Measurements from ENCODE around the gene SCLT1.

SCLT1 gene

DNA sequence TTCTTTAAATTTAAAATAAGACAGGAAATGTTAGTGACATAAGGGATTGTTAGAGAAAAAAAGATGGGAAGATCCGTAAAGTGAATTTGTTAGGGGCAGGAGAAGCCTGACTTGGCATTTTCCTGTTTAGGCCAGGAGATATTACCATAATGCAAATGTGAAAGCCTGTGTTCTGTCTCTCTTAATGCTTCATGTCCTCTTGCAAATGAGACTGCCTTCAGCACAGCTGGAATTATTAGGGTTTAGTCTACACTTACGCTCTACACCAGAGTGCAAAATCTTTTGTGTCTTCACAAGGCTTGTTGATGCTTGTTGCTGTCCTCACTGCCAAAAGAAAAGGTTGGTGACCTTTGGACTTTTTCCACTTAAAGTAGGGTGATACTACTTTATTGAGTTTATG, 227.1 kb downstream of the SCLT1 start:
- Histone ChIP-seq H3K9me3 (replicated peaks; ENCODE audit: insufficient read depth, low read length) (no peaks in the 10 kb centered on the region), H3K27ac (ENCODE audit: low read length) (no peak overlapping the region), H3K4me3 (ENCODE audit: low read length) (no peak overlapping the region), H3K4me1 (ENCODE audit: low read length) (no peaks in the 10 kb centered on the region), H3K4me2 (ENCODE audit: low read depth, low read length) (no peak overlapping the region), H3F3A (ENCODE audit: insufficient read depth, low read length) (peaks cover 11% of the 10 kb centered on the region; the same call in 1 of the 2 replicates), H3K79me2 (ENCODE audit: low read length) (peaks cover 54% of the 10 kb centered on the region), H3K9ac (ENCODE audit: low read length) (no peak overlapping the region), H3K36me3 (replicated peaks; ENCODE audit: insufficient read depth, low read length) (peaks cover 44% of the 10 kb centered on the region), H4K20me1 (ENCODE audit: insufficient read depth, low read length) (no peaks in the 10 kb centered on the region), H3K27me3 (replicated peaks; ENCODE audit: insufficient read depth, low read length) (no peaks in the 10 kb centered on the region), H2AFZ (ENCODE audit: low read length) (no peak overlapping the region), H3K9me2 (replicated peaks; ENCODE audit: insufficient read depth, low read length) (no peaks in the 10 kb centered on the region)
- no peak for DNase-seq
- TF ChIP-seq, protein P1, sequence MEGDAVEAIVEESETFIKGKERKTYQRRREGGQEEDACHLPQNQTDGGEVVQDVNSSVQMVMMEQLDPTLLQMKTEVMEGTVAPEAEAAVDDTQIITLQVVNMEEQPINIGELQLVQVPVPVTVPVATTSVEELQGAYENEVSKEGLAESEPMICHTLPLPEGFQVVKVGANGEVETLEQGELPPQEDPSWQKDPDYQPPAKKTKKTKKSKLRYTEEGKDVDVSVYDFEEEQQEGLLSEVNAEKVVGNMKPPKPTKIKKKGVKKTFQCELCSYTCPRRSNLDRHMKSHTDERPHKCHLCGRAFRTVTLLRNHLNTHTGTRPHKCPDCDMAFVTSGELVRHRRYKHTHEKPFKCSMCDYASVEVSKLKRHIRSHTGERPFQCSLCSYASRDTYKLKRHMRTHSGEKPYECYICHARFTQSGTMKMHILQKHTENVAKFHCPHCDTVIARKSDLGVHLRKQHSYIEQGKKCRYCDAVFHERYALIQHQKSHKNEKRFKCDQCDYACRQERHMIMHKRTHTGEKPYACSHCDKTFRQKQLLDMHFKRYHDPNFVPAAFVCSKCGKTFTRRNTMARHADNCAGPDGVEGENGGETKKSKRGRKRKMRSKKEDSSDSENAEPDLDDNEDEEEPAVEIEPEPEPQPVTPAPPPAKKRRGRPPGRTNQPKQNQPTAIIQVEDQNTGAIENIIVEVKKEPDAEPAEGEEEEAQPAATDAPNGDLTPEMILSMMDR (IDR thresholded peaks at IDR 0.05; ENCODE audit: low read length): no peak
- no peak for TF ChIP-seq EZH2 (optimal IDR thresholded peaks at IDR 0.05; ENCODE audit: low read depth, low read length)
- no peak for TF ChIP-seq EZH2phosphoT487 (IDR thresholded peaks at IDR 0.05; ENCODE audit: low read length)

DNA sequence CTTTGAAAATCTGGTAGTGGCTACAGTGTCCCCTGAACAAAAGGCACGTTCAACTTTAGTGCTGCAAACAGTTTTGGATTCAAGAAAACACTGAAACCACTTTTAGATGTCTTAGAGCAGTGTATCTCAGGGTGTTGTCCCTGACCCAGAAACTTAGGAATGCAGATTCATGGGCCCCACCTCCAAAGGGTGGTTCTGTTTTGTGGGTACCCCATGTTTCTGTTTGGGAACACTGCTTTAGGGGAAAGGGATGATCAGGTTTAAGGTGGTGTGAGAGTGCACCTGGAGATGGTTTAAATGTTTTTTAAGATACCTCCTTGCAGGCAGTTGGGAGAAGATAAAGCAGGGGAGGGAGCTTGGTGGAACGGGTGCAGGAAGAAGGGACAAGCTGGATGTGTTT, 228.2 kb downstream of the SCLT1 start:
- H3K9me3 ChIP-seq (replicated peaks; ENCODE audit: insufficient read depth, low read length): no peaks in the 10 kb centered on the region
- H3K4me2 ChIP-seq (ENCODE audit: low read depth, low read length): no peak overlapping the region
- TF ChIP-seq EZH2phosphoT487 (IDR thresholded peaks at IDR 0.05; ENCODE audit: low read length) (no peak), EZH2 (optimal IDR thresholded peaks at IDR 0.05; ENCODE audit: low read depth, low read length) (no peak)
- H4K20me1 ChIP-seq (ENCODE audit: insufficient read depth, low read length): no peaks in the 10 kb centered on the region
- H3K79me2 ChIP-seq (ENCODE audit: low read length): peaks cover 62% of the 10 kb centered on the region
- H3K36me3 ChIP-seq (replicated peaks; ENCODE audit: insufficient read depth, low read length): peaks cover 42% of the 10 kb centered on the region
- DNase-seq: no peak
- H3K9me2 ChIP-seq (replicated peaks; ENCODE audit: insufficient read depth, low read length): no peaks in the 10 kb centered on the region
- H3K27ac ChIP-seq (ENCODE audit: low read length): no peak overlapping the region
- H3K4me3 ChIP-seq (ENCODE audit: low read length): no peak overlapping the region
- H3K27me3 ChIP-seq (replicated peaks; ENCODE audit: insufficient read depth, low read length): no peaks in the 10 kb centered on the region
- no peak overlapping the region for H3K9ac ChIP-seq (ENCODE audit: low read length)
- no peaks in the 10 kb centered on the region for H3K4me1 ChIP-seq (ENCODE audit: low read length)
- H3F3A ChIP-seq (ENCODE audit: insufficient read depth, low read length): peaks cover 15% of the 10 kb centered on the region; the same call in 1 of the 2 replicates
- no peak overlapping the region for H2AFZ ChIP-seq (ENCODE audit: low read length)

DNA sequence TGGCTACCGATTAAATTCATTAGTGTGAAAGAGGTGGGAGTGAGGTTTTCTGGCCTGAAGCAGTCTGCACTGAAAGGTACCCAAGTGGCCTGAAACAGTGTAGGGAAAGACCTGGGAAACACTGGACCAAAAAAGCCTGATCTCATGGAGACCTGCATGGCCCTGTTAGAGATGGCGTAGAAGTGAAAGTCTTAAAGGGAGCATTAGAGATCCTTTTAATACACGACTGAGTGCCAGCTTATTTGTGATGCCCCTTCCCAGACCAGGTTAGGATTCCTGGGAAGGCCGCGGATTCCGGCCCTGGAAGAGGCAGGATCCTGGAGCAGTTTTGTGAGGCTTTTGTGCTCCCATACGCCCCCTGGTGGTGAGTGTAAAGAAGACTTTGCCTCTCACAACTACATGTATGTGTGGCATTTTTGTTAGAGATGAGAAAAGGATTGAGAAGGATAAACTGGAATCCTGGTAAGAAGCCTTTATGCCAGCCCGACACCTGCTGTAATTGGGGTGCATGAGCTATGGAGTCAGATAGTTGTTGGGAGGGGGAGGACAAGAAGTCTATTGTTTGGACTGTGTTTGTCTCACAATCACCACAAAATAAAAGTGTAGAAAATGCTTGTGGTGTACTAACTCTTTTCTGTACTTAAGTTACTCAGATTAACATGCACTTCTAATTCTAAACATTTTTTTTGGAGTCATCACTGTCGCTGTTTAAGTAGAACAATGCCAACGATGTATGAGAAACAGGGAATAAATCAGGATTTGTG, 229.8 kb downstream of the SCLT1 start:
- Histone ChIP-seq H3K9ac (ENCODE audit: low read length) (no peak overlapping the region), H3K79me2 (ENCODE audit: low read length) (peaks cover 71% of the 10 kb centered on the region), H3K4me1 (ENCODE audit: low read length) (no peaks in the 10 kb centered on the region), H3K27me3 (replicated peaks; ENCODE audit: insufficient read depth, low read length) (no peaks in the 10 kb centered on the region), H3K9me3 (replicated peaks; ENCODE audit: insufficient read depth, low read length) (no peaks in the 10 kb centered on the region), H3K4me2 (ENCODE audit: low read depth, low read length) (no peak overlapping the region), H3F3A (ENCODE audit: insufficient read depth, low read length) (peaks cover 15% of the 10 kb centered on the region; the same call in 1 of the 2 replicates), H4K20me1 (ENCODE audit: insufficient read depth, low read length) (no peaks in the 10 kb centered on the region), H3K36me3 (replicated peaks; ENCODE audit: insufficient read depth, low read length) (peaks cover 41% of the 10 kb centered on the region), H3K9me2 (replicated peaks; ENCODE audit: insufficient read depth, low read length) (no peaks in the 10 kb centered on the region), H3K4me3 (ENCODE audit: low read length) (no peak overlapping the region), H2AFZ (ENCODE audit: low read length) (no peak overlapping the region), H3K27ac (ENCODE audit: low read length) (no peak overlapping the region)
- TF ChIP-seq, protein P1 (IDR thresholded peaks at IDR 0.05; ENCODE audit: low read length): peak; percentile 86
- TF ChIP-seq EZH2 (optimal IDR thresholded peaks at IDR 0.05; ENCODE audit: low read depth, low read length) (no peak), EZH2phosphoT487 (IDR thresholded peaks at IDR 0.05; ENCODE audit: low read length) (no peak)
- DNase-seq: peak; percentile 53
